Tracheal epithelial cell (primary cell): ENCODE results near the gene TPBGL. TPM values are rescaled to one million over a fixed set of nuclear protein-coding genes. Genes with fewer than 3 reads are reported as not detected.

Experiments
- total RNA-seq: library from RNA; depleted of rRNA; stranded (reverse); fragments of >200 nt; gene quantifications from 2 replicates; pipeline ENCODE4 v1.2.1, GENCODE V29; 2014

TPBGL gene, protein sequence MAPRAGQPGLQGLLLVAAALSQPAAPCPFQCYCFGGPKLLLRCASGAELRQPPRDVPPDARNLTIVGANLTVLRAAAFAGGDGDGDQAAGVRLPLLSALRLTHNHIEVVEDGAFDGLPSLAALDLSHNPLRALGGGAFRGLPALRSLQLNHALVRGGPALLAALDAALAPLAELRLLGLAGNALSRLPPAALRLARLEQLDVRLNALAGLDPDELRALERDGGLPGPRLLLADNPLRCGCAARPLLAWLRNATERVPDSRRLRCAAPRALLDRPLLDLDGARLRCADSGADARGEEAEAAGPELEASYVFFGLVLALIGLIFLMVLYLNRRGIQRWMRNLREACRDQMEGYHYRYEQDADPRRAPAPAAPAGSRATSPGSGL
- total RNA-seq, result not detected in 2 replicates

DNA sequence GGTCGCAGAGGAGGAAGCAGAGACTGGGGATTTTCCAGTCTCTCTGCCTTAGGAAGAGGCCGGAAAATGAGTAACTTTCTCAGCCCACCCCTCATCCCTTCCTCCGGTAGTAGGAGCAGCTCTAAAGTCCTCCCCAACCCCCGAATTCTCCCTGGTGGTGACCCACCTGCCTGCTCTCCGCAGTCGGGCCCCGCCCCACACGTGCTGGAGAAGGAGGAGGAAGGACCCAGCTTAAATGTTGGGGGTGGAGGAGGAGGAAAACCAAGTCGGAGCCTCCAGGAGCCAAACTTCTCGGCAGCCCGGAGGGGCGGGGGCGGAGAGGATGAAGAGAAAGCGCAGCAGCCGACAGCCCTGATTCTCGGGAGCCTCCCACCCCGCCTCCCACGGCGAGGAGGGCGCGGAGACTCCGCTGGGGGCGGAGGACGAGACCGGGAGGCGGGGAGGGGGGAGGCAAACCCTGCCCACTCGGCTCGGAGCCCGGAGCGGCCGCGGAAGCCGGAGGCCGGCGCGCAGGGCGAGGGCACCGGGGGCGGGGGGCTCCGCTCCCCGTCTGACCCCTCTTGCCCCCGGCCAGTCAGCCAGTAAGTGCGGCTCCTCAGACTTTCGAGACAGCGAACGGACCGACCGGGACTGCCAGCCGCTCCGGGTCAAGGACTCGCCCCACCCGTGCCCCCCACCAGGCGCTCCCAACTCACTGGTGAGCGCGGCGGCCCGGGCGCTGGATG lies at the start of gene TPBGL:
Gene TPBGL (plus strand): TSS at position 464 of the 725 bp plus-strand sequence. CDS start 276 bp downstream, outside the sequence.

Other genes starting within 250 kb of the TPBGL start
- gene OR2AT4, start 143.9 kb upstream of the TPBGL start, total RNA-seq, result not detected in 2 replicates
- gene SLCO2B1, start 89.7 kb upstream of the TPBGL start, total RNA-seq, result 1.1 and 6.7 TPM in 2 replicates
- gene ARRB1, start 110.9 kb downstream of the TPBGL start, total RNA-seq, result 0.64 and 1.9 TPM in 2 replicates
- 2,550 and 2,678 TPM in 2 replicates for gene RPS3, start 158.7 kb downstream of the TPBGL start, total RNA-seq
- 2.4 TPM in 1 of 2 replicates, not detected in the other for gene KLHL35, start 192.4 kb downstream of the TPBGL start, total RNA-seq